GM11168 (cell line): ENCODE data around the gene SAP30L.

Experiments used
- in situ Hi-C: fragments of 300-500 bp; cut with MboI; formaldehyde crosslinking; loops from one replicate; pipeline ENCODE4 v1.12.0; 2022; ENCODE audit warnings: low sequenced_read_pairs; ENCODE audit not compliant: unreplicated experiment

The SAP30L gene

GRCh38 chr5:154445422-154446194, at the start of gene SAP30L:
SAP30L (plus strand) TSS chr5:154445997; CDS start chr5:154446605, 608 bp downstream.
- in situ Hi-C loops = no loop called here

GRCh38 chr5:154396128-154396527, 49.7 kb upstream of the SAP30L start:
- in situ Hi-C loops = no loop called here

- in situ Hi-C loops = no loop called here
These were observed 48.0 kb upstream of the SAP30L start for GRCh38 chr5:154397652-154398406.

GRCh38 chr5:154400678-154401077, 45.1 kb upstream of the SAP30L start:
- in situ Hi-C loops = loop anchor here (10.0 kb wide), 2 partner anchors 206 to 326 kb away; partner anchors contain the start of gene GALNT10

- in situ Hi-C loops = loop anchor here (10.0 kb wide), 2 partner anchors 207 to 327 kb away; partner anchors contain the start of gene GALNT10
These were observed 44.4 kb upstream of the SAP30L start for GRCh38 chr5:154401355-154401754.

- in situ Hi-C loops = loop anchor here (10.0 kb wide), 2 partner anchors 207 to 327 kb away; partner anchors contain the start of gene GALNT10
These were observed 43.9 kb upstream of the SAP30L start for GRCh38 chr5:154401931-154402330.

- in situ Hi-C loops = loop anchor here (10.0 kb wide), 2 partner anchors 208 to 328 kb away; partner anchors contain the start of gene GALNT10
These were observed 43.2 kb upstream of the SAP30L start for GRCh38 chr5:154402611-154403010.

- in situ Hi-C loops = loop anchor here (10.0 kb wide), 2 partner anchors 208 to 328 kb away; partner anchors contain the start of gene GALNT10
These were observed 42.6 kb upstream of the SAP30L start for GRCh38 chr5:154403234-154403633.

- in situ Hi-C loops = loop anchor here (10.0 kb wide), 2 partner anchors 209 to 329 kb away; partner anchors contain the start of gene GALNT10
These were observed 41.9 kb upstream of the SAP30L start for GRCh38 chr5:154403776-154404387.

- in situ Hi-C loops = loop anchor here (10.0 kb wide), 2 partner anchors 210 to 330 kb away; partner anchors contain the start of gene GALNT10
These were observed 40.6 kb upstream of the SAP30L start for GRCh38 chr5:154405078-154405792.

GRCh38 chr5:154406231-154406630, 39.6 kb upstream of the SAP30L start:
- in situ Hi-C loops = loop anchor here (10.0 kb wide), 2 partner anchors 211 to 331 kb away; partner anchors contain the start of gene GALNT10

- in situ Hi-C loops = loop anchor here (10.0 kb wide), 2 partner anchors 212 to 332 kb away; partner anchors contain the start of gene GALNT10
These were observed 39.0 kb upstream of the SAP30L start for GRCh38 chr5:154406826-154407225.

- in situ Hi-C loops = loop anchor here (10.0 kb wide), 2 partner anchors 214 to 334 kb away; partner anchors contain the start of gene GALNT10
These were observed 37.0 kb upstream of the SAP30L start for GRCh38 chr5:154408811-154409210.

GRCh38 chr5:154409230-154409840, 36.5 kb upstream of the SAP30L start:
- in situ Hi-C loops = loop anchor here (10.0 kb wide), 2 partner anchors 215 to 335 kb away; partner anchors contain the start of gene GALNT10

- in situ Hi-C loops = no loop called here
These were observed 35.8 kb upstream of the SAP30L start for GRCh38 chr5:154410008-154410407.

- in situ Hi-C loops = no loop called here
These were observed 35.0 kb upstream of the SAP30L start for GRCh38 chr5:154410786-154411185.

- in situ Hi-C loops = no loop called here
These were observed 34.5 kb upstream of the SAP30L start for GRCh38 chr5:154411338-154411737.

GRCh38 chr5:154412316-154412715, 33.5 kb upstream of the SAP30L start:
- in situ Hi-C loops = no loop called here

GRCh38 chr5:154412925-154413324, 32.9 kb upstream of the SAP30L start:
- in situ Hi-C loops = no loop called here
